Stimulated activated naive CD4-positive, alpha-beta T cell (primary cell): ENCODE results near the gene KIAA1217.

Experiments used
- DNase-seq, 6 experiments: peaks; one replicate each; lab custom pipeline; 2025; lab: John Stamatoyannopoulos, UW

Gene KIAA1217

GRCh38 chr10:24407928-24408327 lies 199.0 kb downstream of the KIAA1217 start:
- no peak for DNase-seq

- no peak for DNase-seq
These were observed 199.4 kb downstream of the KIAA1217 start for GRCh38 chr10:24408365-24408764.

- no peak for DNase-seq
These were observed 205.7 kb downstream of the KIAA1217 start for GRCh38 chr10:24414597-24414996.

- DNase-seq = no peak
These were observed 206.7 kb downstream of the KIAA1217 start for GRCh38 chr10:24415455-24416125.

DNA sequence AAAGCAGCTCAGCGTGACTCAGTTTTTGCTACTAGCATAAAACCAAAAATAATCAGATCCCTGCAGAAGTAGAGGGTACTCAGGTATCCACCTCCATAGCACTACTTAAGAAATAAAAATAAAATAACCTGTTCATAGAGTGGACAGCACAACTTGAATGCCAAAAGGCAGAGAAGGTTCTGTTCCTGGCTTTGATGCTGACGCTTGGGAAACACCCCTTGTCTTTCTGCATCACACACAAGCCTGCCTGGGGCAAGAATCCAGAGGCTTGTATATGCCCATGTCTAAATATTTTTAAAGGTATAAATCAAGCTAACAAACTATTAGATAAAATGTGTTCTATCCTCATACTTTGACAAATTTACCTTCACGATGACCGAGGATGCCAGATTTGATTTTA lies 207.3 kb downstream of the KIAA1217 start:
- DNase-seq = no peak

GRCh38 chr10:24417053-24417452 lies 208.1 kb downstream of the KIAA1217 start:
- no peak for DNase-seq

DNA sequence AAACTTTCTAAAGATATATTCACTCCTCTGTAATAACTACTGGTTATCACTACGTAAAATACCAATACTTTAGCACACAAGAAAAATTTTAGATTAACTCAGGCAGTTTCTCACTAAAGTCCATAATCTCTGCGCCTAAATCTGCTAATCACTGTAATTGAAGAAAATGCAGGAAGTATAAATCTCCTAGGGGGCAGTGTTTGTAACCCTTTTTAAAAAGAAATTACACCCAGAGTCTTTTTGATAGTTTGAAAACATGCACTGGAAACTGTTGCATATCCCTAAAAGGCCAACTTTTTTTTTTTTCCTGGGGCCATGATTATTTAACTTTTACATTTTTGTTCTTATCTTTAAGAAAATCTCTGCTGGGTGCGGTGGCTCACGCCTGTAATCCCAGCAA lies 209.6 kb downstream of the KIAA1217 start:
- no peak for DNase-seq

DNA sequence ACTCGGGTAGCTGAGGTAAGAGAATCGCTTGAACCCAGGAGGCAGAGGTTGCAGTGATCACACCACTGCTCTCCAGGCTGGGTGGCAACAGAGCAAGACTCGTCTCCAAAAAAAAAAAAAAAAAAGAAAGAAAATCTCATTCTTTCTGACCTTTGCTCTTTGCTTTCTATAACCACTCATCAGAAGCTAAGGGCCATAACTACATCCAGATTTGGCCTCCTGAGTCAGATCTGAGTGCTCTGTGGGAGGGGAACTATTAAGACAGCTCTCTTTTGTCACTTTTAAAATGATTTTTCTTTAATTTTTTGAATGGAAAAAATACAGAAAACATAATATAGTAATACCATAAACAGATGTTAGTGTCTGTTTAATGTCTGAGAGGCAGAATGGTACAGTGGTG lies 210.1 kb downstream of the KIAA1217 start:
- no peak for DNase-seq

- no peak for DNase-seq
These were observed 216.2 kb downstream of the KIAA1217 start for GRCh38 chr10:24425151-24425550.

GRCh38 chr10:24427678-24428409 lies 218.9 kb downstream of the KIAA1217 start:
- no peak for DNase-seq

DNA sequence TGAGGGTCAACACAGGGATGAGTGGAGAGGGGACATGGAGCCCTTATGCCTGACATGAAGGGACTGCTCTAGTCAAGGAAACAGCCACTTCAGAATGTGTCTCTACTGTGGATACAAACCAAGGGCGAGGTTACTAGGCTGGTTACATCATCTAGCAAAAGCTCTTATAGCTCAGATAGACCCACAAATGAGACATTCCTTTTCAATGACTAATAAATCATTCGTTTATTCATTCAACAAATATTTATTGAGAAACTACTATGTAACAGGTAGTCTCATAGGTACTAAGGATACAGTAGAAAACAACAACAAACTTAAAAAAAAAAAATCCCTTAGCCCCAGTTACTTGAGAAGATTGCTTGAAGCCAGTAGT lies 219.5 kb downstream of the KIAA1217 start:
- no peak for DNase-seq

DNA sequence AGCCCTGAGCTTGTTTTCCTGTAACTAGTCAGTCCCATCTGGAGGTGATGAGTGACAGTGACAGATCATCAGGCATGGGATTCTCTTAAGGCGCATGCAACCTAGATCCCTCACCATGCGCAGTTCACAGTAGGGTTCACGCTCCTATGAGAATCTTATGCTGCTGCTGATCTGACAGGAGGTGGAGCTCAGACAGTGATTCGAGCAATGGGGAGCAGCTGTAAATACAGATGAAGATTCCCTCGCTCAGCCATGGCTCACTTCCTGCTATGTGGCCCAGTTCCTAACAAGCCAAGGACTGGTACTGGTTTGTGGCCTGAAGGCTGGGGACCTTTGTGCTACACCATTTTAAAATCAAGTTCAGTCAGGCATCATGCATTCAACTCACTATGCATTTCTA lies 221.7 kb downstream of the KIAA1217 start:
- no peak for DNase-seq

GRCh38 chr10:24432478-24433416 lies 223.8 kb downstream of the KIAA1217 start:
- no peak for DNase-seq

- DNase-seq = no peak
These were observed 224.8 kb downstream of the KIAA1217 start for GRCh38 chr10:24433705-24434104.

- DNase-seq = no peak
These were observed 226.0 kb downstream of the KIAA1217 start for GRCh38 chr10:24434961-24435360.

GRCh38 chr10:24435374-24435773 lies 226.4 kb downstream of the KIAA1217 start:
- no peak for DNase-seq

DNA sequence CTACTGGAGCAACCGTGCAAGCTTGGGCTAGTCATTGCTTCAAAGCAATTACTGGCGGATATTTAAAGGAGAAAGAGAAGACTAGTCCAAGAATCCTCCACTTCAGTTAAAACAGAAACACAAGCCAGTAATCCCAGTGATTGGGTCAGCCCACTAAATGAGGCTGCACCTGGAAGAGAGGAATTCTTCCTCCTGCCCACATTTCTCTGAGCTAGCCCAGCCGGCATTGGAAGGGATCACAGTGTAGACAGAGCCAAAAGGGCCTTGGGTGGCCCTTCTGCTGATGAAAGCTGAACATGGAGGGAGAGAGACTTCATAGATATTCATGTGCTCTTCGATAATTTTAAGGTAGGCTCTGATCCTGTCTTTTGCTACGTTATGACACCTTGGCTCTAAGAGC lies 228.4 kb downstream of the KIAA1217 start:
- no peak for DNase-seq

DNA sequence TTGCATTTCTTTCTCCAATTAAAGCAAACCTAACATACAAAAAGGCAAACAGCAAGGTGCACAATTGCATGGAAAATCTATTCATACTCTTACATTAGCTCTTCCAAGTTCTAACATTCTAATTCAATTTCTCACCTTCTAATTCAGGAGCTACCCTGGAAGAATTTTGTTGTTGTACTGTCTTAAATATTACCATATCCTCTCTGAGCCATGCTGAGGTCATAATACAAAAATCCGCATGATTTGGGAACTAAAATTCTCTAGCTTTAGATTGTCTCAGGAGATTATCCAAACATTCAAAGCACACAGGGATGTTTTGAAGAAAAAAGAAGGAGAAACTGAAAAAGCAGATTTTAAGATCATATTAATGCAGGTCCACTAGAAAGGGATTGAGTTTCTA lies 229.9 kb downstream of the KIAA1217 start:
- DNase-seq = no peak

DNA sequence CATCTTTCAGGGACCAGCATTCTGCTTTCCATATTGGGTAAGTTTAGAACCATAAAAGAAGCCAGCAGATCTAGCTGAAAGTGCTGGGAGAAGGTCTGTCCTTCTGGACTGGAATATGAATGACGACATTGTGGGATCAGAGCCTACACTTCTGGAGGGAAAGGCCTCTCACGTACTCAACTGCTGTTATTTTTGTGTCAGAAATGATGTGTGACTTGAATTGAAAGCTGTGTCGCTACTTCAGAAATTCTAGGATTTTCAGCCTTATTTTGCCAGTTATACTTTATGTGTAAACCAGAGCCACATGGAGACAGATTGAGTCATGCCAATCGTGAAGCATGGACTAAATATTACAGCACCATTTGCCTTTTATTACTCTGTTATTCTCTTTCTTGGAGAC lies 231.0 kb downstream of the KIAA1217 start:
- no peak for DNase-seq

DNA sequence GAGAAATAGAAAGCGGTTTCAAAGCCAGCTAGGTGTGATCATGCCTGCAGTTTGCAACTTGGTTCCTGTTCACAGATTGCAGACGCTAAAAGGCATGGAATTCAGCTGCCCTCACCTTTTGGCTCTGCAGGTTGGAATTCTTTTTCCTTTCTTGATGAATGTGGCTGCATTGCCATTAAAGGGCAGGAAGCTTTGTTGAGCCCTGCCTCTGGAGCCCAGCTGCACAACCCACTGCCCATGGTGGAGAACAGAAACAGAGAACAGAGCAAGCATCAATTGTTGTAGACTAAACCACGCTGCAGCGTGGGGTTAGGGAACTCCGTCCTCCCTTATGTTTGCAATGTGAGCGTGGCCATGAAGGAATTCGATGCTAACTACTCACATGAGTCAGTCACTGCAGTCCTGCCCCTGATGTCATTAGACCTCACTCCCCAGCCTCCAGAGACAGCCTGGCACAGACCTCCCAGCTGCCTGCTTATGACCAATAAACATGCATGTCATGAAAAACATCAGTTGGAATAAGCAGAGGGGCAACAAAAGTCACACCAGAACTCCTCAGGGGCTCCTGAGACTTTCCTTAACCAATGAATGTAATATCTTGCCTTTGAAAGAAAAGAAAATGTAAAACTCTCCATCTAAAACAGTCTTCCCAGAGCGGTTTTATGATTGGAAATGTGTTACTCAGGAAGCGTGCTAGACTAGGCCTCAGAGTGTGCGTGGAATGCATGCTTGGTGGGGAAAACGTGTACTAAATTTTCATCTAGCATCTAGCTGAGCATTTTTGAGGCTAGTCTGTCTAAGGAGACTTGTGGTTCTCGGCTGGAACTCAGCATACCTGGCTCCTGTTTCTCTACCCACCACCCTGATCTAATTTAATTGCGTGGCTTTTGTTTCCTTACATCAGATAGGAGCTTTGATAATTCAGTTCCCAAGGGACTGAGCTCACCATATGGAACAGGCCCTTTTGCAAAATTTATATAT lies 232.2 kb downstream of the KIAA1217 start:
- no peak for DNase-seq

DNA sequence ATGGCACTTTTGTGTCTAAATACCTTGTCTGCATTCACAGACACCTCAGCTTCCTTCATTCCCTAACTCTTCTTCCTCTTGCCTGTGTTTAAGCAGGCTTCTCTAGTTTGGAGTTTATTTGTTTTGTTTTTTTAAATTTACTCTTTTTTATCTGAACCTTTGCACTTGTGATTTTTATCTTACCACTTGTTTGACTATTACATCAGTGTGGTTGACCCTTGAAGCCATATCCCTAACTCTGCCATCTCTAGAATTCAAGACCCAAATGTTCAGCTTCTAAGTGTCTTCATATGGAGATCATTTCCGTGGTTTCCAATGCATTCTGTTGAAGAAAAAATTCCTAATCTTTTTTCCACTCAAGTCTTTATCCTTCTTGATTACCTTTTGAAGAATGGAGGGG lies 233.3 kb downstream of the KIAA1217 start:
- no peak for DNase-seq
